SK-N-MC (cell line): ENCODE results near the gene LY9.
"Not testable (repeated sequence)": the region's sequence is repeated elsewhere in the genome, so short reads cannot be mapped to it uniquely, and the experiment has no call there.

Experiments used
- EZH2 ChIP-seq: fragments of 200-600 bp; sonication (generic); IDR thresholded peaks from one replicate; pipeline ENCODE4 v1.6.1; 2017; ENCODE audit warnings: antibody characterized with exemption
- FOXP2 ChIP-seq: optimal IDR thresholded peaks from 2 replicates; pipeline ENCODE3; 2011; ENCODE audit warnings: mild to moderate bottlenecking, moderate library complexity; ENCODE audit not compliant: insufficient read depth; ENCODE audit errors: extremely low read length, control extremely low read depth
- POLR2AphosphoS5 ChIP-seq: IDR thresholded peaks from 2 replicates; pipeline ENCODE4 v1.6.1; 2012; ENCODE audit warnings: mild to moderate bottlenecking, low read depth, low read length, borderline replicate concordance

GRCh38 chr1:160782988-160783765 is 12.8 kb upstream of the LY9 start:
- not testable (repeated sequence) for TF ChIP-seq EZH2, POLR2AphosphoS5, FOXP2
